GM19099 (cell line): ENCODE measurements around the gene PLXNA2.

Experiments used
- POLR2A ChIP-seq: IDR thresholded peaks from 3 replicates; pipeline ENCODE4 v1.6.1; 2011; ENCODE audit warnings: low read depth; ENCODE audit not compliant: insufficient read length; ENCODE audit errors: extremely low read depth

Gene PLXNA2

GRCh38 chr1:208009303-208009702, 234.9 kb downstream of the PLXNA2 start:
- no peak for TF ChIP-seq POLR2A

GRCh38 chr1:208008534-208008933, 235.7 kb downstream of the PLXNA2 start:
- no peak for TF ChIP-seq POLR2A

- no peak for TF ChIP-seq POLR2A
These were observed 236.2 kb downstream of the PLXNA2 start for GRCh38 chr1:208007938-208008342.

- TF ChIP-seq POLR2A, result no peak
These were observed 236.8 kb downstream of the PLXNA2 start for GRCh38 chr1:208007319-208007937.

- TF ChIP-seq POLR2A, result no peak
These were observed 237.8 kb downstream of the PLXNA2 start for GRCh38 chr1:208006258-208006920.

- no peak for TF ChIP-seq POLR2A
These were observed 239.3 kb downstream of the PLXNA2 start for GRCh38 chr1:208004851-208005250.

- no peak for TF ChIP-seq POLR2A
These were observed 240.9 kb downstream of the PLXNA2 start for GRCh38 chr1:208003241-208003640.

- TF ChIP-seq POLR2A, result no peak
These were observed 241.5 kb downstream of the PLXNA2 start for GRCh38 chr1:208002672-208003071.

- no peak for TF ChIP-seq POLR2A
These were observed 242.1 kb downstream of the PLXNA2 start for GRCh38 chr1:208002078-208002477.

GRCh38 chr1:208000504-208000903, 243.7 kb downstream of the PLXNA2 start:
- no peak for TF ChIP-seq POLR2A

GRCh38 chr1:207999972-208000371, 244.2 kb downstream of the PLXNA2 start:
- no peak for TF ChIP-seq POLR2A

- no peak for TF ChIP-seq POLR2A
These were observed 244.8 kb downstream of the PLXNA2 start for GRCh38 chr1:207999274-207999915.

- no peak for TF ChIP-seq POLR2A
These were observed 245.5 kb downstream of the PLXNA2 start for GRCh38 chr1:207998691-207999090.

- no peak for TF ChIP-seq POLR2A
These were observed 246.5 kb downstream of the PLXNA2 start for GRCh38 chr1:207997486-207998268.

- TF ChIP-seq POLR2A, result no peak
These were observed 247.5 kb downstream of the PLXNA2 start for GRCh38 chr1:207996636-207997035.

GRCh38 chr1:207995576-207995975, 248.6 kb downstream of the PLXNA2 start:
- no peak for TF ChIP-seq POLR2A
